Activated naive CD8-positive, alpha-beta T cell treated with anti-CD3 and anti-CD28 coated beads, Interleukin-2, amount 50 U/mL, for 24 hours (primary cell): ENCODE data around the gene ATP13A3.

Source experiments
- ATAC-seq: fragments of 150-1000 bp; cut with Tn5 transposase; one replicate; pipeline ENCODE4 v1.10.0; 2021
- DNase-seq: peaks from one replicate; pipeline ENCODE4 v3.0.0; 2021
- H3K27ac Mint-ChIP-seq: one replicate; pipeline ENCODE4 v1.8.0; 2021; ENCODE audit warnings: mild to moderate bottlenecking, mixed read lengths
- H3K27me3 Mint-ChIP-seq: one replicate; pipeline ENCODE4 v1.8.0; 2021; ENCODE audit warnings: mixed read lengths
- H3K36me3 Mint-ChIP-seq: one replicate; pipeline ENCODE4 v1.8.0; 2021; ENCODE audit warnings: low read depth, mixed read lengths
- H3K4me1 Mint-ChIP-seq: one replicate; pipeline ENCODE4 v1.8.0; 2021; ENCODE audit warnings: mixed read lengths
- H3K4me3 Mint-ChIP-seq: one replicate; pipeline ENCODE4 v1.8.0; 2021; ENCODE audit warnings: mild to moderate bottlenecking, moderate library complexity, mixed read lengths
- H3K9me3 Mint-ChIP-seq: one replicate; pipeline ENCODE4 v1.8.0; 2021; ENCODE audit warnings: mixed read lengths

Gene ATP13A3

DNA sequence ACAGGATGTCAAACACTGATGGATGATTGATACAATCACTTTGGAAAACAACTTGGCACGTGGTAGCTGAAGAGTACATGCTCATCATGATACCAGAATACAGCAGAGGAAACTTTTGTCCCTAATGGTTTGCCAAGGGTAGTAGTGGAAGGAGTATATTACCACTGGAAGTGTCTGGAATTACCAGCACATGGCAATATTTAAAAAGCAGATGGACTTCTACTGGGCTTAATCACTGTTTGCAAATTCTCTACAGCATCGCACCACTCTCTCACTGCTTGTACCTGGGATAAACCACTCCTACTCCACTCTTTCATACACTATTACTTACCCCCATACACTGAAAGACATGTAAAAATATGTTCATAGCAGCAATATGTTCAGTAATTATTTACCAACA is 68.1 kb downstream of the ATP13A3 start:
- DNase-seq (no peak), ATAC-seq (no peak)
- Mint-ChIP-seq H3K4me3 (no peak overlapping the region), H3K4me1 (no peaks in the 10 kb centered on the region), H3K27me3 (no peaks in the 10 kb centered on the region), H3K9me3 (no peaks in the 10 kb centered on the region), H3K36me3 (peaks cover 41% of the 10 kb centered on the region), H3K27ac (no peak overlapping the region)

DNA sequence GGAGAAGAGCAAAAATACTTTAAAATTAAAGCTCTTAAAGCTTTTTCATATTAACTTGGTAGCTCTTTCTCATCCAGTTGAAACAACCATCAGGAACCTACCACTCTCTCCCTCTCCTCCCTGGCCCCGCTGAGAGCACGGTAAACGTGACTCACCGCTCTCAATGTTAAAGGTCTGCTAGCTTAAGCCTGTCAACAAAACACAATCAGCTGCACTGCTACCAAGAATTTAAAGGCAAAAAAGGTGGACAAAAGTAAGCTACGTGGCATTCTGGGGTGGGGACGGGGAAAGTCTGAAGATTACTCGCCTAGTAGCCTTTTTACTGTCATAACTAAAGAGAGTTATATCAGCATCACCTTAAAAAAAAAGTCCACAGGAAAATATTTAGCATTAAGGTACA is 79.4 kb downstream of the ATP13A3 start:
- Mint-ChIP-seq H3K27me3 (no peaks in the 10 kb centered on the region), H3K27ac (peak overlapping the region; percentile 52), H3K4me1 (peaks cover 6% of the 10 kb centered on the region), H3K9me3 (no peaks in the 10 kb centered on the region), H3K36me3 (peaks cover 42% of the 10 kb centered on the region), H3K4me3 (no peak overlapping the region)
- DNase-seq (no peak), ATAC-seq (peak; percentile 54)

DNA sequence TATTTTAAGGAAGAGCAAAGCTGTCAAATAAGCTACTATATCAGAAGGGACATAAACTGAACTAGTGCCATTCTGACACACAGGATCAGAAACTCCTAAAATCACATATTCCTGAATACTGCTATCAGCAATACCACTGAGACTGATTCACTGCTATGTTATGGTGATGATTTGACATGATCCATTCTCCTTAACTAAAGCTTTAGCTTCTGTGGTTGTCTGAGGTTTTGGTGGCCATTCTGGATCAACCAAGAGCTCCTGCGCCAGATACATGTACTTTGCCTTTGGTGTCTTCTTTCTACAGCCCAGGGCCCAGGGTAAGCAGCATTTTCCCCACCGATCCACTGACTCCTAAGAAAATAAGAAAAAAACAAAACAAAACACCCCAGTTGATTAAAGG is 81.0 kb downstream of the ATP13A3 start:
- Mint-ChIP-seq H3K9me3 (no peaks in the 10 kb centered on the region), H3K4me3 (no peak overlapping the region), H3K27me3 (no peaks in the 10 kb centered on the region), H3K4me1 (peaks cover 6% of the 10 kb centered on the region), H3K27ac (no peak overlapping the region), H3K36me3 (peaks cover 36% of the 10 kb centered on the region)
- no peak for DNase-seq
- no peak for ATAC-seq

DNA sequence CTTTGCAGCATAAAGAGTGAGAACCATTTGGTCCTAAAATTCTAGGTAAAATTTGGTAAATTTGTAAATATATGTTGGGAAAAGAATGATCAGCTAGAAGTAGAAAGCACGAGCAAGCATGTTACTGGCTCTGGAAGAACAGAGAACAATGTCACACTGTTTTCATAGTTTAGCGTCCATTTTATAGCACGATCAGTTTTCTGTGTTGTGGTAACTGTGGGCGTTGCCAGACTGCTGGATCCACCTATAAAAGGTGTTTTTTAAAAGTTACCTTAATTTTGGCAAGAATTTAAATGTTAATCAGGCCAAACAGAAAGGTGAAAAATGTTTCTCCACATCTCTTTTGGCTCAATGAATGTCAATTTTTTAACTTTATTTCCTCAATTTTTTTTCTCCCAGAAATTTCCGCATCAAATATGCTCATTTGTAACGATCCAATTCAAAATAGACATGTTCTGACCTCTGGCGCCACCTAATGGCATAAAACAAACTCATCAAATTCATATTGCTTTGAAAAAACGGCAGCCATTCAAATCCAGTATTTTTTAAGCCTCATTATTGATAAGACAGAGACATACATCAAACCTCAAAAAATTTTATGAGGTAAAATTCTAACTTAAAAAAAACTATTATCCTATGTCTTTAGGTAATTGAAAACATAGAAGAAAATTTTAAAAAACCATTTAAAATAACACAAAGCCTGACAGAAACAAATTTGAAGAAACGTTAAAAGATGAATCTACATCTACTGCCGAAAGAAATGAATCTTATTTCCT is 82.2 kb downstream of the ATP13A3 start:
- no peak for ATAC-seq
- Mint-ChIP-seq H3K36me3 (peaks cover 30% of the 10 kb centered on the region), H3K27ac (no peak overlapping the region), H3K4me1 (peaks cover 13% of the 10 kb centered on the region), H3K4me3 (no peak overlapping the region), H3K9me3 (no peaks in the 10 kb centered on the region), H3K27me3 (peaks cover under 1% of the 10 kb centered on the region)
- peak; percentile 40 for DNase-seq

DNA sequence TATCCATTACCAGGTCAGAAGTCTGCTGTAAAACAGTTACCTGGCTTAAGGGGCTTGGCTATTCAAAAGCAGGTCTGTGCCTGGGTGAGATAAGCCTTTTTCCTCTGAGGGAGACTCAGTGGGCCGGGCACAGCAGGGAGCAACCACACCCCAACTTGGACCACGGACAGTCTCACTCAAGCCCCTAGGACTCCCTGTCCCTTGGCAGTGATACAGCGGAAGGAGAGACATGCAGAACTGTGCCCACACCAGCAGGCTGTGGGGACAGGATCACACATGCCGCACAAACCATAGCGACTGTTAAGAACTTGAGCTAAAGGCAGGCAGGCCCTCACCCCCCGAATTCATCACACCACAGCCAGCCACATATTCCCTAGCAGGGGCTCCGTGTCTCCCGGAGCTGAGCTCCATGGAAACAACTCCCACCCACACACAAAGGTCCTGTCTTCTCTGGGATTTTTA is 84.9 kb downstream of the ATP13A3 start:
- H3K36me3 Mint-ChIP-seq: peaks cover 22% of the 10 kb centered on the region
- DNase-seq: no peak
- H3K4me1 Mint-ChIP-seq: peaks cover 35% of the 10 kb centered on the region
- H3K27ac Mint-ChIP-seq: no peak overlapping the region
- ATAC-seq: no peak
- H3K9me3 Mint-ChIP-seq: no peaks in the 10 kb centered on the region
- H3K27me3 Mint-ChIP-seq: peaks cover 12% of the 10 kb centered on the region
- no peak overlapping the region for H3K4me3 Mint-ChIP-seq

DNA sequence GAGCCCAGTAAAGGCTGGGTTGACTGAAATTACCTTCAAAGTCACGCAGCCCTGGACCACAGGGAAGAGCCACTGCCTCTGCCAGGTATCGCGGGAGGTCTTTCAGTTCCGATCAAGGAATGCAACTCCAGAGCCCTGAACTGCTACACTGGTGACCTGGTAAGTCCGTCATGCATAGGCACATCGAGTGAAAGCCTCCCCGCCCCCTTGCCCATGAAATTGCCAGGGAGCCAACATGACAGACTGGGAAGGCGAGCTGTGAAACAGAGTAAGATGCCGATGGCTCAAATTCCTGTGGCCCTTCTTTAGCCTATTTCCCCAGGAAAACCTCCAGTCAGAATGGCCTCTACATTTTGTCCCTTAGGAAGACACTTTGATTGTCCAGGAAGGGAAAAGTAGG is 85.5 kb downstream of the ATP13A3 start:
- DNase-seq: no peak
- Mint-ChIP-seq H3K4me1 (peaks cover 38% of the 10 kb centered on the region), H3K4me3 (no peak overlapping the region), H3K36me3 (peaks cover 22% of the 10 kb centered on the region), H3K27ac (no peak overlapping the region), H3K27me3 (peaks cover 12% of the 10 kb centered on the region), H3K9me3 (no peaks in the 10 kb centered on the region)
- ATAC-seq: no peak

DNA sequence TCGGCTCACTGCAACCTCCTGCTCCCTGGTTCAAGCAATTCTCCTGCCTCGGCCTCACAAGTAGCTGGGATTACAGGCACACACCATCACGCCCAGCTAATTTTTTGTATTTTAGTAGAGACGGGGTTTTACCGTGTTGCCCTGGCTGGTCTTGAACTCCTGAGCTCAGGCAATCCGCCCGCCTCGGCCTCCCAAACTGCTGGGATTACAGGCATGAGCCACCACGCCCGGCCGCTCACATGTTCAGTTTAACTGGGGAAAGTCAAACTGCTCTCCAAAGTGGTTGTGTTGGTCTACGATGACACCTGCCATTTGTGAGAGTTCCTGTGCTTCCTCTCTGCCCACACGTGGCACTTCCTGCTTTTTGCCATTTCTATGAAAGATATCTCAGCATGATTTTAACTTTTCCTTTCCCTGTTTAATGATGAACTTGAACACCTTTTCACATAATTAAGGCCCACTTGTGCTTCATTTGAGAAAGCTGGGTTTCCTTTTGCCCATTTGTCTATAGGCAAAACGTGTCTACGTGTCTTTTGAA is 86.9 kb downstream of the ATP13A3 start:
- H3K36me3 Mint-ChIP-seq: peaks cover 11% of the 10 kb centered on the region
- no peak for ATAC-seq
- H3K4me3 Mint-ChIP-seq: no peak overlapping the region
- H3K27ac Mint-ChIP-seq: no peak overlapping the region
- peaks cover 16% of the 10 kb centered on the region for H3K27me3 Mint-ChIP-seq
- peaks cover 52% of the 10 kb centered on the region for H3K4me1 Mint-ChIP-seq
- DNase-seq: no peak
- no peaks in the 10 kb centered on the region for H3K9me3 Mint-ChIP-seq

DNA sequence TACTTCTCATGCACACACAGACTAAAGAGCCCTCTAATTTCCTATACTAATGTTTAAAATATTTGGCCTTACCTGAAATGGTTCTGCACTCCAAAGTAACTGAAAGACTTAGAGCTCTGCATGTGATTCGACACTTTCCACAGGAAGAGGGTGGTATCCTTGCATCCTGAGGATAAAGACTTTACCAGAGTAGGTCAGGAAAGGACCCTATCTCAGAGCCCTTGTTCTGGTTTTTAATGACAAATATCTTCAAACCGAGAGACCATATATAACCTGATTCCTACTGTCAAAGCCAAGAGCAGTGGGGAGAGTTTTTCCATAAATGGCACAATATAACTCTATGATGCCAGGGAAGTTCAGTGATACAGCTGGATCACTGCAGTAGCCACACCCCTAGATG is 87.6 kb downstream of the ATP13A3 start, which contains the start of gene GP5:
Gene GP5, minus strand, starts transcription at position 101 of the 400 bp plus-strand sequence. CDS start 984 bp downstream, outside the sequence.
- H3K27ac Mint-ChIP-seq: no peak within 1 kb of the TSS
- peak within 1 kb of the TSS; percentile 73 for H3K4me3 Mint-ChIP-seq
- peaks cover 56% of the 10 kb centered on the region for H3K4me1 Mint-ChIP-seq
- peaks cover 4% of the 10 kb centered on the region for H3K36me3 Mint-ChIP-seq
- H3K9me3 Mint-ChIP-seq: no peaks in the 10 kb centered on the region
- DNase-seq (no peak), ATAC-seq (no peak)
- peaks cover 16% of the 10 kb centered on the region for H3K27me3 Mint-ChIP-seq

DNA sequence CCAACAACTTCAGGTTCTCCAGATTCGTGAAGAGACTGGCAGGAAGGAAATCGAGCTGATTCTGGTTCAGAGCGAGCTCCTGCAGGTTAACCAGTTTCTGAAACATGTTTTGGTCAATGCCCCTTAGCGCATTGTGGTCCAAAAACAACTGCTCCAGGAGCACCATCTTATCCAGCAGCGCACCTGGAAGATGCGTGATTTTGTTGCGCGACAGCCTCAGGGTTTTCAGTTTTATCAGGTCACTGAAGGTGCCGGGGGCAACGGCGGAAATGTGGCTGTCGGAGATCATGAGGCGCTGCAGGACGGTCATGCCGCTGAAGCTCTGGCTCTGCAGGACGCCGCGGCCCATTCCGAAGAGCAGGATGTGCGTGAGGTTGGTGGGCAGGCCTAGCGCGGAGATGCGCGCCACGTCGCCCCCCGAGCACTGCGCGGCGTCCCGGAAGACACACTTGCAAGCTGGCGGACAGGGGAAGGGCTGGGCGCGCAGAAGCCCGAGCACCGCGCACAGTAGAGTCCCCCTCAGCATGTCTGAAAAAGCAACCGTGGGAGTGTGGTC is 89.0 kb downstream of the ATP13A3 start:
- Mint-ChIP-seq H3K27ac (no peak overlapping the region), H3K27me3 (peaks cover 16% of the 10 kb centered on the region), H3K9me3 (no peaks in the 10 kb centered on the region), H3K4me3 (peak overlapping the region; percentile 73), H3K4me1 (peaks cover 56% of the 10 kb centered on the region), H3K36me3 (no peaks in the 10 kb centered on the region)
- DNase-seq (peak; percentile 43), ATAC-seq (peak; percentile 29)

DNA sequence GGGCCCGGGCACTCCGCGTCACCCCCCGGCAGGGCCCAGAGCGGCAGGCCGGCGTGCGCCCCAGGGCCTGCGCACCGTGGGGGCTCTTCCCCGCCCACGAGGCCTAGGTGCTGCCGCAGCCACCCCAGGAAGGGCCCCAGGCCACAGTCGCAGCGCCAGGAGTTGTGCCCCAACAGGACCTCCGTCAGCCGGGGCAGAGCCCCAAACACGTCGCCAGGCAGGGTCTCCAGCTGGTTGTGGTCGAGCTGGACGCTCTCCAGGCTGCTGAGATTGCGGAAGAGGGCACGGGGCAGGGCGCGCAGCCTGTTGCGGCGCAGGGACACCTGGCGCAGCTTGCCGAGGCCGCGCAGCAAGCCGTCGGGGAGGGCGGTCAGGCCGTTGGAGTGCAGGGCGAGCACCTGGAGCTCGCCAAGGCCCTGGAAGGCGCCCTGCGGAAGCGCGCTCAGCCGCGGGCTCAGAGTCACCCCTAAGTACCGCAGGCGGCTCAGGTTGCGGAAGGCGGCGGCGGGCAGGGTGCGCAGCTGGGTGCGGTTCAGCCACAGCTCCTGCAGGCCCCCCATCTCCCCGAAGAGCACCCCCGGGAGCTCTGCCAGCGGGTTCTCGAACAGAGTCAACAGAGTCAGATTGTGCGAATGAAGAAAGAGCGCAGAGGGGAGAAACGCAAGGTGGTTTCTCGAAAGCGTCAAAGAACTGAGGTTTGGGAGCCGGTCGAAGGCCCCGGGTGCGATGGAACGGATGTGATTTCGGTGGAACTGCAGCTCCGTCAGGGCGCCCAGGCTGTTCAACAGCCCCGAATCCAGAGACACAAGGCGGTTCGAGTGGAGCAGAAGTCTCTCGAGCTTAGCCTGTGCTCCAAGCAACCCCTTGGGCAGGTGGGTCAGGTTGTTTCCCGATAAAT is 89.7 kb downstream of the ATP13A3 start:
- H3K9me3 Mint-ChIP-seq: no peaks in the 10 kb centered on the region
- H3K36me3 Mint-ChIP-seq: no peaks in the 10 kb centered on the region
- no peak overlapping the region for H3K27ac Mint-ChIP-seq
- peak overlapping the region; percentile 73 for H3K4me3 Mint-ChIP-seq
- DNase-seq (peak; percentile 38), ATAC-seq (peak; percentile 37)
- peaks cover 16% of the 10 kb centered on the region for H3K27me3 Mint-ChIP-seq
- H3K4me1 Mint-ChIP-seq: peaks cover 56% of the 10 kb centered on the region

DNA sequence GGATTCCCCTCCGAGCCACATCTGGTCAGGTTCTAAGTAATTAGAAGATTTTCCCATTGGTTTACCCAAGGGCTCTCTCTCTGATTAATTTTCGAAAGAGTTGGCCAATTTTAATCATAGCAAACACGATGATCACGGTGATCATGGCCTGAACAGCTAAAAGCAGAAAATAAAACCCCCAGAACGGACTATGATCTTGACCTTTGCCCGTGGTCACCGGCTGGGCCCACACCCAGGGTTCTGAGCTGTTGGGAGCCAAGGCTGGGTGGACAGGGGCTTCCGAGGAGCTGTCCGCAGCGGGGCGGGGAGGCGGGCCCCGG is 90.3 kb downstream of the ATP13A3 start:
- H3K36me3 Mint-ChIP-seq: no peaks in the 10 kb centered on the region
- DNase-seq (no peak), ATAC-seq (no peak)
- H3K4me1 Mint-ChIP-seq: peaks cover 56% of the 10 kb centered on the region
- H3K4me3 Mint-ChIP-seq: peak overlapping the region; percentile 66
- H3K27me3 Mint-ChIP-seq: peaks cover 16% of the 10 kb centered on the region
- peaks cover under 1% of the 10 kb centered on the region for H3K9me3 Mint-ChIP-seq
- peak overlapping the region; percentile 42 for H3K27ac Mint-ChIP-seq

DNA sequence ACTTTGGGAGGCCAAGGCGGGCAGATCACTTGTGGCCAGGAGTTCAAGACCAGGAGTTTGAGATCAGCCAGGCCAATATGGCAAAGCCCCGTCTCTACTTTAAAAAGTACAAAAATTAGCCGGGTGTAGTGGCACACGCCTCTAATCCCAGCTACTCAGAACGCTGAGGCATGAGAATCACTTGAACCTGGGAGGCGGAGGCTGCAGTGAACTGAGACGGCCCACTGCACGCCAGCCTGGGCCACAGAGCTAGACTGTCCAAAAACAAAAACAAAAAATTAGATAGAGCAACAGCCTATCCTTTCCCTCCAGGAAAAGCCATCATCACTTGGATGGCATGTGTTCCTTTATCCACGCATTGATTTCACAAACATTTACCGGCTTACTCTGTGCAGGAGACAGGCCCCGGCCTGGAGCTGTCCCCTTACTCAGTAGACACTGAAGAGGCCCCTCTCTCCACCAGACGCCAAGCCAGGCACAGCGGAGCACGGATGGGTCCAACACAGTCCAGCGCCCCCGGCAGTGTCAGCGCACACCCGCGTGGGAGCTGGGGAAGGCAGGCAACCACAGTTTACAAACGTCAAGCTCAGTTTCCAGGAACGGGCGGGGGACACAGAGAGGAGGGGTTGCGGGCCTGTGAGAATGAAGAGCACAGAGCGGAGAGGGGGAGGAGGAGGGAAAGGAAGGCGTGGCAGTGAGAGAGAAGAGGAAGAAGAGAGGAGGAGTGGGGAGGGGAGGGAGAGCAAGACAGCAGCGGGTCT is 90.8 kb downstream of the ATP13A3 start:
- peak overlapping the region; percentile 66 for H3K4me3 Mint-ChIP-seq
- peak; percentile 65 for ATAC-seq
- DNase-seq: peak; percentile 59
- peak overlapping the region; percentile 42 for H3K27ac Mint-ChIP-seq
- peaks cover 56% of the 10 kb centered on the region for H3K4me1 Mint-ChIP-seq
- H3K36me3 Mint-ChIP-seq: peaks cover under 1% of the 10 kb centered on the region
- peaks cover 16% of the 10 kb centered on the region for H3K27me3 Mint-ChIP-seq
- H3K9me3 Mint-ChIP-seq: peaks cover 6% of the 10 kb centered on the region

DNA sequence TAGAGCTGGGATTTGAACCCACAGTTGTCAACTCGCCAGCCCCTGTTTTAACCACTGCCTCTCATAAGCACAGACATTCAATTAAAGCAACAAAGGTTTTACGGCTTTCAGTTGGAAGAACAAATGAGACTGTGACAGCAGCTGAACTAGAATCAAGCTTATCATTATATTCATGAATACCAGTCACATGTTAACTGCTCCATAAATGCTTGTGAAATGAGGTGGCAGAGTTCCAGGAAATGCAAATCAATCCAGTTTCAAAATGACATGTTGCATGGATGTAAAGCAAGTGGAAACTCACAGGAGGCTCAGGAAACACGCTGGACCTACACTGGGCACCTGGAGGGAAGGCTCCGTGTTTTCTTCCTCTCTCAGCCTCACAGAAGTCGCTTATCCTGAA is 91.6 kb downstream of the ATP13A3 start:
- Mint-ChIP-seq H3K27ac (peak overlapping the region; percentile 15), H3K4me1 (peaks cover 56% of the 10 kb centered on the region), H3K9me3 (peaks cover 13% of the 10 kb centered on the region), H3K36me3 (peaks cover 6% of the 10 kb centered on the region), H3K4me3 (no peak overlapping the region), H3K27me3 (peaks cover 16% of the 10 kb centered on the region)
- DNase-seq: no peak
- no peak for ATAC-seq

DNA sequence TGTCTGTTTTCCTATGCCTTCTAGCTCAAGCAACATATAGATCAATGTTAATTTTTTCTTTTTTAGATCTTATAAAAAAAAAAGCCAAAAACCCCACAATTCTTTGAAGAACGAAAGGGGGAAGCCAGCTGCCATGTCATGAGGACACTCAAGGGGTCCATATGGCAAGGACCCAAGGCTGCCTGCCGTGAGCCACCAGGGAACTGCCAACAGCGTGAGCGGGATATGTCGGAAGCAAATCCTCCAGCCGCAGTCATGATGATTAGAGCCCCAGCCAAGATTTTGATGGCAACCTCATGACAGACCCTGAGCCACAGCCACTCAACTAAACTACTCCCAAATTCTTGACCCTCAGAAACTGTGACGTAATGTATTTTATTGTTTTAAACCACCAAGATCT is 94.2 kb downstream of the ATP13A3 start:
- H3K4me3 Mint-ChIP-seq: no peak overlapping the region

More for the DNA sequence above, 94.2 kb downstream of the ATP13A3 start:
- DNase-seq (no peak), ATAC-seq (no peak)
- peaks cover 29% of the 10 kb centered on the region for H3K4me1 Mint-ChIP-seq
- peaks cover 4% of the 10 kb centered on the region for H3K27me3 Mint-ChIP-seq
- peaks cover 6% of the 10 kb centered on the region for H3K36me3 Mint-ChIP-seq
- no peak overlapping the region for H3K27ac Mint-ChIP-seq
- H3K9me3 Mint-ChIP-seq: peaks cover 19% of the 10 kb centered on the region
